ENCODE data around the gene TMEM191C.
"Not testable (repeated sequence)": the region's sequence is repeated elsewhere in the genome, so short reads cannot be mapped to it uniquely, and the experiment has no call there.

Gene TMEM191C

DNA sequence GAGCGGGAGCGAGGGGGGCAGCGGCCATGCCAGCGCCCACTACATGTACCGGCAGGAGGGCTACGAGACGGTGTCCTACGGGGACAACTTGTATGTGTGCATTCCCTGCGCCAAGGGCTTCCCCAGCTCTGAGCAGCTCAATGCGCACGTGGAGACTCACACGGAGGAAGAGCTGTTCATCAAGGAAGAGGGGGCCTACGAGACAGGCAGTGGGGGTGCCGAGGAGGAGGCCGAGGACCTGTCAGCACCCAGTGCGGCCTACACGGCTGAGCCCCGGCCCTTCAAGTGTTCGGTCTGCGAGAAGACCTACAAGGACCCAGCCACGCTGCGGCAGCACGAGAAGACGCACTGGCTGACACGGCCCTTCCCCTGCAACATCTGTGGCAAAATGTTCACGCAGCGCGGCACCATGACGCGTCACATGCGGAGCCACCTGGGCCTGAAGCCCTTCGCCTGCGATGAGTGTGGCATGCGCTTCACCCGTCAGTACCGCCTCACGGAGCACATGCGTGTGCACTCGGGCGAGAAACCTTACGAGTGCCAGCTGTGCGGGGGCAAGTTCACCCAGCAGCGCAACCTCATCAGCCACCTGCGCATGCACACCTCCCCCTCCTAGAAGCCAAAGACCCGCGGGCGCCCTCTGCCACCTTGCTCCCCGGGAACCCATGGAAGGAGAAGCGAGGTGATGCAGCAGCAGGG, 20.9 kb upstream of the TMEM191C start:
- FAIRE-seq, result no peak

- FAIRE-seq, result no peak
These were observed 20.1 kb upstream of the TMEM191C start for GRCh38 chr22:21446827-21447690.

- FAIRE-seq, result no peak
These were observed 19.3 kb upstream of the TMEM191C start for GRCh38 chr22:21447694-21448402.

GRCh38 chr22:21448627-21449416, 18.4 kb upstream of the TMEM191C start:
- no peak for FAIRE-seq

- no peak for FAIRE-seq
These were observed 17.5 kb upstream of the TMEM191C start for GRCh38 chr22:21449531-21450319.

DNA sequence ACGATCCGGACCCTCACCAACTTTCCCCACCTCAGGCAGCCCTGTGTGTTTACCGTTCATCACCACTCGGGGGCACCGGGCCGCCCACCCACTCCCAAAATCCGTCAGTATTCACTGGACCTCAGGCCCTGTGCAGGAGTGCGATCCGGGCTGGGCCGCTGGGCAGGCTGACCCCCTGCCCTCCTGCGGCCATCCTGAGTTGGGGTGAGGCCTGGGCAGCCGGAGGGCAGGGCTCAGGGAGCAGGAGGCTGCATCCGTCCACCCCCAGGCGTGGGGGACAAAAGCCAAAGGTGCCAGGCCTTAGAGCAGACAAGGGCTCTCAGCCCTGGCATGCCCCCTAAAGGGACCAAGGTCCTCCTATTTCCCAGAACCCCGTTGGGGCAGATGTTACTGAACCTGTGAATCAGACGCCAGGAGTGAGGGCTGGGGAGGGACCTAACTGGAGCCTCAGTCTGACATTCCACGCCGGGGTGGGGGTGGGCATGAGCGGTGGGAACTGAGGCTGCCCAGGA, 16.8 kb upstream of the TMEM191C start:
- FAIRE-seq, result no peak

- no peak for FAIRE-seq
These were observed 16.3 kb upstream of the TMEM191C start for GRCh38 chr22:21450858-21451353.

DNA sequence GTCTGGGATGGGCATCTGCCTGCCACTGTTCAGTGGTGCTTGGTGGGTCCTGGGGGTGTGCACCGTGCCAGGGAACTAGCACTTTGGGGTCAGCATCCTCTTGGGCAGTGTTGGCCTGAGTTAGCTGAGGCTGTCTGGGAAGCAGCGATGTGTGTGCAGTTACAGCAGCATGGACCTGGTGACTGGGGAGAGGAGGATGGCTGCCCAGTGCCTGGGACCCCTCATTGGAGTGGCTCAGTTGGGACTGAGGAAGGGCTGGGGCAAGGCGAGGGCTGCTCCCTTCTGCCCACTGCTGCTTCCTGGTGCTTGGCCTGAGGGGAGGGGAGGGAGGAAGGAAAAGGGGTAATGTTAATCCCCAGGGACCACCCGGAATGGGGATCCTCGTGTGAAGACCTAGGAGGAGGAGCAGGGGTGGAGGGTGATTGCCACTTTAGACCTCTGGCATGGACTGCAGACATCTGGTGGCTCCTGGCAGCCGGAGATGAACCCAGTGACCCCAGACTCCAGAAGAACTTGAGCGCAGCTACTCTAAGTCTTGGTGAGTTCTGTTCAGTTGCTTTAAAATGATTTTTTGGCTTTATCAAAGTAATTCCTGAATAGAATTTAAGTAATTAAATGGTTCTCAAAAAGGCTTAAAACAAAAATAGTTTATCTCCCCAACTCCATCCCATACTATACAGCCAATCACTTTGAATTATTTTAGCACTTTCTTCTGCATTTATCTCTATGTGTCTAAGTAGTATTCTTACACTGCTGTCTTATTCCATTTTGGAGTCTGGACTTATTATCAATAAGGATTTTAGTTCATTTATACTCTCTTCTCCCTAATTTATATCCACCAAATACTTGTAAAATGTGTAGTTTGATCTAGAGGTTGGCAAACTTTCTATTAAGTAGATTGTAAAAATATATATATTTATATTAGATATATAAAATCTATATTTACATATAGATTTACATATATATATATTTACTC, 15.4 kb upstream of the TMEM191C start:
- FAIRE-seq, result no peak

- not testable (repeated sequence) for FAIRE-seq
These were observed 14.5 kb upstream of the TMEM191C start for GRCh38 chr22:21452666-21453065.

GRCh38 chr22:21454998-21455333, 12.2 kb upstream of the TMEM191C start:
- FAIRE-seq, result not testable (repeated sequence)

GRCh38 chr22:21455334-21456089, 11.7 kb upstream of the TMEM191C start:
- FAIRE-seq, result no peak

DNA sequence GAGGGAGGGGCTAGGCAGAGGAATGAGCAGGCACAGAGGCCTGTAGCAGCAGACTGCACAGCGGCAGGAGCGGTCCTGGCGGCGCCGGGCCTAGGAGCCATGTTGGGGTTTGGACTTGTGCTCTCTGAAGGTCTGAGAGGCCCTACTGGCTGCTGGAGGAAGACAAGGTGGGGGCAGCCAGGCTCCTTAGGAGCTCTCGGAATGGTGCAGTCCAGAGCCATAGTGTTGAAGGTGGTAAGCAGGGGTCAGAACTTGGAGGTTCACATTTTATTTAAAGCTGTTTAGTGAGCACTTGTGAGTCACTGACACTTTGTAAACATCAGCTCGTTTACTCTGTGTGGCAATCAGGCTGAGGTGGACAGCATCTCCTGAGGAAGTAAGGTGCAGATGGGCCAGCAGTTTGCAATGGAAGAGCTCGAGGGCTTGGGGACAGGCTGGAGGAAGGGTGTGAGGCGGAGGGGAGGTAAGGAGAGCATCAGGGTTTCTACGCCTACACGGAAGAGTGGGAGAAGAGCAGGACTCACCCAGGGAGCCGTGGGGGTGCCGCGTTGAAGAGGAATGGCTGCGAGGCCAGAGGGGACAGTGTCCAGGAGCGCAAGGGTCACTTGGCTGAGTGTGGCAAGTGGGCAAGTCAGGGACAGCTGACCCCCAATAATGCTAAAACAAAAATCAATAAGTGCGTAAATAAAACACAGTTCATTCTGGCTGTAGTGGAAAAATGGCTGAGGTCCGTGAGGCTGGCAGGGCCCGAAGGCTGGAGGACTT, 10.0 kb upstream of the TMEM191C start:
- FAIRE-seq, result no peak

DNA sequence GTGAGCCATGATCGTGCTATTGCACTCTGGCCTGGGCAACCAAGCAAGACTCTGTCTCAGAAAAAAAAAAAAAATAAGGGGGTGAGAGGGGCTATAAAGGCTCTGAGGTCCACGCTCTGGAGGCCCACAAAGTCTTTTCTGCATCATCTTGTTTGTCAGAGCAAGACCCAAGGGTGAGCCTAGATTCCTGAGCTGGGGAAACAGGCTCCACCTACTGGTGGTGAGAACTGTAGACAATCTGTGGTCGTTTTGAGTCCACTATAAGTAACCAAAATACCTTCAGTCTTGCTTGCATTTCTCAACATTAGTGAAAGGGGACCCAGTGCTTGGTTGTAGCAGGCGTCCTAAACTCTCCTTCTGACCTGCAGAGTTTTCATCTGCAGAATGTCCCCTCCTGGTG, 4.5 kb upstream of the TMEM191C start:
- not testable (repeated sequence) for FAIRE-seq

DNA sequence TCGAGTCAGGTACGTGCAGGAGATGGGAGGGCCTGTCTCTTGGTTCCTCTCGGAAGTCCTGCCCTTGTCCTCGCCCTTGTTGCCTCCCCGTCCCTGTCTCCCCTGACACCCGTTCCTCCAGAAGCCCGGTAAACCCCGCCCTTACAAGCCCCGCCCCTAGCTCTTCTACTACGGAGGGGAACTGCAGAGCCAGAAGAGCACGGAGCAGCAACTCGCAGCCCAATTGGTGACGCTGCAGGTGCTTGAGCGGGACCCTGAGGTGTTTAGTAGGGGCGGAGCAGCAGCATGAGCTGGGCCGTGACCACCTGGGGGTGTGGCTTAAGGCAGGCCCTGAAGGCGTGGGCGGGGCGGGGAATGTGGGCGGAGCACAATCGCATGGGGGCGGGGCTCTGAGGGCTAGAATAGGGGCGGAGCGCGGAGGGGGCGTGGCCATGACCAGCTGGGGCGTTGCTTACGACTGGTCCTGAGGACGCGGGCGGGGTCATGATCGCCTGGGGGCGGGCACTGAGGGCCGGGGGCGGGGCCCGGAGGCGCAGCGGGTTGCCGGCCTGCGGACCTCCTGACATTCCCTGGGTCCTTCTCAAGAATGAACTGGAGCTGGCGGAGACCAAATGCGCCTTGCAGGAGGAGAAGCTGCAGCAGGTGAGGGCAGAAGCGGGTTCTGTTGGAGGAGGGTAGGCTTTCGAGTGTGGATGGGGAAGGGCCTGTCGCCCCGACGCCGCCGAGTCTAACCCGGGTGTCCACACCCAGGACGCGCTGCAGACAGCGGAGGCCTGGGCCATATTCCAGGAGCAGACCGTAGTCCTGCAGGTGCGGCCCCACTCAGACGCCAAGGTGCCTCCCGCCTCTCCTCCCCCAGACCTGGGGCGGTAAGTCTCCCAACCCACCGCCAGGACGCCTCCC, 1.3 kb downstream of the TMEM191C start:
- not testable (repeated sequence) for FAIRE-seq

DNA sequence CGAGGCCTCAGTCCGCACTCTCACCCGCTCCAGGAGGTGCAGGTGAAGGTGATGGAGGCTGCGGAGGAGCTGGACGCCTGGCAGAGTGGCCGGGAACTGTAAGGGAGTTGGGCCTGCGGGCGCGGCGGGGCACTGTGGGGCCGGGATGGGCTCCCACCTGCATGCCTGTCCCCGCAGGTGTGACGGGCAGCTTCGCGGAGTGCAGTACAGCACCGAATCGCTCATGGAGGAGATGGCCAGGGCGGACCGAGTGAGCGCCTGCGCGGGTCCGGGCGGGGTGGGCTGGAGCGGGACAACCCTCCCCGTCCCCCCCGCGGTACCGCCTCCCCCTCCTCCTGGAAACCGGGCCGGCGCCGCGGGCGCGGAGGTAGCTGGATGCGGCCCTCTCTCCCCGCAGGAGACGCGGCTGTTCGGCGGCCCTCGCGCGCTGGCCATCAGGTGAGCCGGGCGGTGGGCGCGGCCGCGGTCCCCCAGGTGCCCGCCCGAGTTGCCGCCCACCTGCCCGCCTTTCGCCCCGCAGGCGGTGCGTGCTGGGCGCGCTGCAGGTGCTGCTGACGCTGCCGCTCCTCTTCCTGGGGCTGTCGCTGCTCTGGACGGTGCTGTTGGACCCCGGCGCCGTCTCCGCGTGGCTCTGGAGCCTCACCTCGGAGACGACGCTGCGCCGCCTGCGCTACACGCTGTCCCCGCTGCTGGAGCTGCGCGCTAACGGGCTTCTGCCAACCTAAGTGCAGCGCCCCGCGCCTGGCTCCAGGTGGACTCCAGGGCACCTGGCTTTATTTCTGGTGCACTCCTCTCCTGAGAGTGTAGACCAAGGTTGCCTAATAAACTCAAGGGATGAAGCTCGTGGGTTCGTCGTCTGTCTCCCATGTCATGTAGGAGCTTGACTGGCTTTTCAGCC, 2.2 kb downstream of the TMEM191C start:
- FAIRE-seq, result not testable (repeated sequence)

GRCh38 chr22:21472984-21473383, 5.8 kb downstream of the TMEM191C start:
- not testable (repeated sequence) for FAIRE-seq

Data from islet of Langerhans (tissue), 1 donor.